K562 treated with DMSO at 1 percent for 24 hours (cell line): ENCODE results near the gene FYTTD1. TPM values are rescaled to one million over a fixed set of nuclear protein-coding genes. Genes with fewer than 3 reads are reported as not detected.

ENCODE experiments used
- total RNA-seq: library from RNA; unstranded; fragments of 300-600 nt; gene quantifications from 2 replicates; pipeline ENCODE4 v1.2.3, GENCODE V29; 2022; ENCODE audit warnings: low read depth; ENCODE audit not compliant: insufficient read depth

Gene FYTTD1
- total RNA-seq: 28.9 and 38.5 TPM in 2 replicates

GRCh38 chr3:197749601-197750395, at the start of gene FYTTD1:
TSS of gene FYTTD1 (plus strand) at chr3:197749883. CDS start at chr3:197749972, 89 bp downstream.

GRCh38 chr3:197736491-197737318, 13.0 kb upstream of the FYTTD1 start, which contains the start of gene RUBCN:
TSS of gene RUBCN (minus strand) at chr3:197736904. CDS start at chr3:197736719, 185 bp downstream.

GRCh38 chr3:197791113-197791891, 41.6 kb downstream of the FYTTD1 start, which contains the start of gene LRCH3:
TSS of gene LRCH3 (plus strand) at chr3:197791254. CDS start at chr3:197791279, 25 bp downstream.

Other genes with a start within 250 kb of the FYTTD1 start
- gene BDH1, start 193.9 kb upstream of the FYTTD1 start, total RNA-seq: not detected in 2 replicates
- gene RUBCN, start 13.0 kb upstream of the FYTTD1 start, total RNA-seq: 33.9 and 41.7 TPM in 2 replicates
- gene LRCH3, start 41.4 kb downstream of the FYTTD1 start, total RNA-seq: 19.8 and 50.9 TPM in 2 replicates
- 1,890 and 2,088 TPM in 2 replicates for gene RPL35A, start 200.3 kb downstream of the FYTTD1 start, total RNA-seq
- gene LMLN, start 210.3 kb downstream of the FYTTD1 start, total RNA-seq: 4.0 and 4.2 TPM in 2 replicates